Measurements from ENCODE around the gene APH1B. TPM values are rescaled to one million over a fixed set of nuclear protein-coding genes. Genes with fewer than 3 reads are reported as not detected.
"Not testable (repeated sequence)": the region's sequence is repeated elsewhere in the genome, so short reads cannot be mapped to it uniquely, and the experiment has no call there.

Gene APH1B
- polyA plus RNA-seq, 12 donors, result 11.4 to 15.1 (median 13.8) TPM; not detected in 1

GRCh38 chr15:63327648-63328421, 50.4 kb downstream of the APH1B start:
- DNase-seq, result no peak

- DNase-seq, result no peak
These were observed 52.4 kb downstream of the APH1B start for GRCh38 chr15:63329567-63330350.

GRCh38 chr15:63330926-63331325, 53.5 kb downstream of the APH1B start:
- no peak for DNase-seq

GRCh38 chr15:63331456-63331855, 54.1 kb downstream of the APH1B start:
- DNase-seq, result no peak

GRCh38 chr15:63332367-63333124, 55.1 kb downstream of the APH1B start:
- no peak for DNase-seq

GRCh38 chr15:63334821-63335220, 57.4 kb downstream of the APH1B start:
- DNase-seq, result no peak

- no peak for DNase-seq
These were observed 58.3 kb downstream of the APH1B start for GRCh38 chr15:63335543-63336240.

- no peak for DNase-seq
These were observed 59.6 kb downstream of the APH1B start for GRCh38 chr15:63337046-63337445.

GRCh38 chr15:63338170-63338569, 60.8 kb downstream of the APH1B start:
- no peak for DNase-seq

GRCh38 chr15:63339006-63339766, 61.8 kb downstream of the APH1B start:
- DNase-seq, result no peak

- DNase-seq, result no peak
These were observed 62.4 kb downstream of the APH1B start for GRCh38 chr15:63339836-63340235.

- no peak for DNase-seq
These were observed 62.9 kb downstream of the APH1B start for GRCh38 chr15:63340353-63340752.

- DNase-seq, result no peak
These were observed 63.5 kb downstream of the APH1B start for GRCh38 chr15:63340878-63341277.

GRCh38 chr15:63341898-63342297, 64.5 kb downstream of the APH1B start:
- DNase-seq, result no peak

GRCh38 chr15:63342996-63343562, 65.7 kb downstream of the APH1B start:
- not testable (repeated sequence) for DNase-seq

GRCh38 chr15:63344731-63345390, 67.5 kb downstream of the APH1B start:
- no peak for DNase-seq

- DNase-seq, result no peak
These were observed 68.0 kb downstream of the APH1B start for GRCh38 chr15:63345391-63345752.

GRCh38 chr15:63347074-63347857, 69.9 kb downstream of the APH1B start:
- DNase-seq, result no peak

GRCh38 chr15:63348392-63348791, 71.0 kb downstream of the APH1B start:
- peak; percentile 40 for DNase-seq

All from muscle of arm (tissue), 12 donors.